MCF 10A (cell line): ENCODE data around the gene H2BW2. TPM values are rescaled to one million over a fixed set of nuclear protein-coding genes. Genes with fewer than 3 reads are reported as not detected.

Experiments
- Bru-seq: library from RNA; stranded (reverse); fragments of 400-500 nt; gene quantifications from one replicate; lab custom pipeline; 2021; lab: Mats Ljungman, UMichigan
- BruChase-seq, 2 experiments: library from RNA; stranded (reverse); fragments of 400-500 nt; gene quantifications; one replicate each; lab custom pipeline; 2021; lab: Mats Ljungman, UMichigan
- BruUV-seq: library from RNA; stranded (reverse); fragments of 400-500 nt; replicated peaks from 2 replicates; lab custom pipeline; 2021; lab: Mats Ljungman, UMichigan
- CTCF ChIA-PET: fragments of 300-600 bp; sonication (Branson Sonifier 250); formaldehyde crosslinking; extraction: SDS; loops from one replicate; lab custom pipeline; 2021; ENCODE audit warnings: antibody characterized with exemption, inconsistent platforms; lab: Yijun Ruan, JAX
- POLR2A ChIA-PET: fragments of 300-600, 350-650 bp; sonication (Branson Sonifier 250); formaldehyde crosslinking; extraction: SDS; loops from one replicate; lab custom pipeline; 2020; ENCODE audit warnings: antibody characterized with exemption, inconsistent platforms; lab: Yijun Ruan, JAX
- DNase-seq: peaks from one replicate; pipeline ENCODE4 v3.0.0-alpha.2; 2018; ENCODE audit not compliant: unreplicated experiment
- H3K27ac Mint-ChIP-seq: one replicate; pipeline ENCODE4 v1.8.0; 2022; ENCODE audit warnings: mild to moderate bottlenecking, low read depth, mixed read lengths; ENCODE audit not compliant: unreplicated experiment
- H3K27me3 Mint-ChIP-seq: one replicate; pipeline ENCODE4 v1.8.0; 2022; ENCODE audit warnings: mixed read lengths; ENCODE audit not compliant: insufficient read depth, unreplicated experiment
- H3K36me3 Mint-ChIP-seq: one replicate; pipeline ENCODE4 v1.8.0; 2022; ENCODE audit warnings: mild to moderate bottlenecking, moderate library complexity, mixed read lengths; ENCODE audit not compliant: insufficient read depth, unreplicated experiment
- H3K4me1 Mint-ChIP-seq: one replicate; pipeline ENCODE4 v1.8.0; 2022; ENCODE audit warnings: mixed read lengths; ENCODE audit not compliant: insufficient read depth, unreplicated experiment
- H3K4me3 Mint-ChIP-seq: one replicate; pipeline ENCODE4 v1.8.0; 2022; ENCODE audit warnings: mild to moderate bottlenecking, moderate library complexity, mixed read lengths; ENCODE audit not compliant: unreplicated experiment
- H3K9me3 Mint-ChIP-seq: one replicate; pipeline ENCODE4 v1.8.0; 2022; ENCODE audit warnings: mixed read lengths; ENCODE audit not compliant: unreplicated experiment
- CTCF ChIP-seq: fragments of 200-600 bp; IDR thresholded peaks from one replicate; pipeline ENCODE4 v1.8.0; 2022; ENCODE audit warnings: antibody characterized with exemption, mild to moderate bottlenecking; ENCODE audit not compliant: unreplicated experiment
- intact Hi-C: fragments of 100-400 bp; cut with micrococcal nuclease; formaldehyde crosslinking; loops from 2 replicates; pipeline ENCODE4 v1.14.1; 2022
- long read RNA-seq: library from polyadenylated mRNA; stranded (forward); transcript quantifications from one replicate; pipeline ENCODE4 v2.0.0, GENCODE V29; 2022
- total RNA-seq: library from RNA; stranded (reverse); gene quantifications from 2 replicates; pipeline ENCODE4 v1.2.3, GENCODE V29; 2022

The H2BW2 gene
- total RNA-seq (not detected in 2 replicates), Bru-seq, nascent RNA (not detected), BruChase-seq, experiment 1, labeled RNA remaining after a 6-hour chase (not detected), BruChase-seq, experiment 2, labeled RNA remaining after a 2-hour chase (not detected)
- long read RNA-seq, result 0 reads

- H3K36me3 Mint-ChIP-seq, result no peaks in the 10 kb centered on the region
- no peak within 1 kb of the TSS for H3K4me3 Mint-ChIP-seq
- no TSS peak for BruUV-seq
- peaks cover under 1% of the 10 kb centered on the region for H3K9me3 Mint-ChIP-seq
- H3K4me1 Mint-ChIP-seq, result no peaks in the 10 kb centered on the region
- H3K27ac Mint-ChIP-seq, result no peak within 1 kb of the TSS
- POLR2A ChIA-PET, result no interaction called here
- peaks cover 49% of the 10 kb centered on the region for H3K27me3 Mint-ChIP-seq
- intact Hi-C loops, result no loop called here
- no peak for TF ChIP-seq CTCF
- CTCF ChIA-PET, result interaction anchor here (0.6 kb wide), 1 partner anchor 278 kb away, joined by 3 read pairs; no protein-coding TSS in a partner anchor
- DNase-seq, result no peak
Observed at GRCh38 chrX:104039689-104040505, at the start of gene H2BW2. H2BW2 (plus strand) TSS chrX:104039956; CDS start chrX:104039995, 39 bp downstream.

GRCh38 chrX:103999234-103999633 lies 40.5 kb upstream of the H2BW2 start:
- no peak for TF ChIP-seq CTCF
- Mint-ChIP-seq H3K27ac (no peak overlapping the region), H3K27me3 (peaks cover 84% of the 10 kb centered on the region), H3K4me1 (no peaks in the 10 kb centered on the region), H3K9me3 (no peaks in the 10 kb centered on the region), H3K4me3 (no peak overlapping the region), H3K36me3 (no peaks in the 10 kb centered on the region)
- intact Hi-C loops, result no loop called here
- POLR2A ChIA-PET, result no interaction called here
- BruUV-seq, result no TSS peak
- CTCF ChIA-PET, result interaction anchor here (0.6 kb wide), 1 partner anchor 80 kb away, joined by 3 read pairs; no protein-coding TSS in a partner anchor
- no peak for DNase-seq

GRCh38 chrX:104008831-104009230 lies 30.9 kb upstream of the H2BW2 start:
- BruUV-seq, result no TSS peak
- Mint-ChIP-seq H3K27ac (no peak overlapping the region), H3K27me3 (peaks cover 66% of the 10 kb centered on the region), H3K9me3 (peaks cover 8% of the 10 kb centered on the region), H3K4me3 (no peak overlapping the region), H3K36me3 (no peaks in the 10 kb centered on the region), H3K4me1 (no peaks in the 10 kb centered on the region)
- no peak for TF ChIP-seq CTCF
- intact Hi-C loops, result no loop called here
- no peak for DNase-seq
- CTCF ChIA-PET, result no interaction called here
- POLR2A ChIA-PET, result no interaction called here

GRCh38 chrX:104013158-104013557 lies 26.6 kb upstream of the H2BW2 start:
- Mint-ChIP-seq H3K4me3 (no peak overlapping the region), H3K36me3 (no peaks in the 10 kb centered on the region), H3K9me3 (no peaks in the 10 kb centered on the region), H3K27ac (no peak overlapping the region), H3K27me3 (peaks cover 47% of the 10 kb centered on the region), H3K4me1 (no peaks in the 10 kb centered on the region)
- ChIA-PET CTCF (no interaction called here), POLR2A (no interaction called here)
- intact Hi-C loops, result no loop called here
- no peak for DNase-seq
- BruUV-seq, result no TSS peak
- TF ChIP-seq CTCF, result no peak
